SU-DHL-6 (cell line): ENCODE data around the gene ZNF205.

ENCODE experiments used
- H2AFZ ChIP-seq: fragments of 200-600 bp; sonication (generic); 2 replicates; pipeline ENCODE4 v1.6.1; 2014; ENCODE audit warnings: low read depth, mild to moderate bottlenecking, moderate library complexity, mixed read lengths, antibody characterized with exemption, low read length; ENCODE audit not compliant: severe bottlenecking
- H3F3A ChIP-seq: fragments of 200-600 bp; shearing (Covaris generic); 2 replicates; pipeline ENCODE4 v1.6.0; 2016; ENCODE audit warnings: antibody characterized with exemption, mild to moderate bottlenecking; ENCODE audit not compliant: insufficient read depth
- H3K27ac ChIP-seq: fragments of 200-600 bp; sonication (generic); 2 replicates; pipeline ENCODE4 v1.5.1; 2016; ENCODE audit warnings: low read depth, mild to moderate bottlenecking, low read length, moderate library complexity, mixed read lengths
- H3K27me3 ChIP-seq: fragments of 200-600 bp; sonication (generic), shearing (Covaris generic); 2 replicates; pipeline ENCODE4 v1.6.0; 2014; ENCODE audit warnings: mild to moderate bottlenecking, low read length
- H3K36me3 ChIP-seq: fragments of 200-600 bp; sonication (generic); 2 replicates; pipeline ENCODE4 v1.6.1; 2014; ENCODE audit warnings: mild to moderate bottlenecking, low read length, mixed read lengths
- H3K4me2 ChIP-seq: fragments of 300-600, 200-600 bp; shearing (Covaris generic), sonication (generic); 2 replicates; pipeline ENCODE4 v1.6.0; 2014; ENCODE audit warnings: low read length, low read depth, mild to moderate bottlenecking; ENCODE audit not compliant: poor library complexity, severe bottlenecking
- H3K4me3 ChIP-seq: fragments of 200-600 bp; sonication (generic); 2 replicates; pipeline ENCODE4 v1.5.1; 2014; ENCODE audit warnings: antibody characterized with exemption, low read length, mild to moderate bottlenecking, mixed read lengths; ENCODE audit not compliant: insufficient read depth, poor library complexity, severe bottlenecking
- H3K79me2 ChIP-seq: fragments of 200-600 bp; sonication (generic); 2 replicates; pipeline ENCODE4 v1.6.1; 2014; ENCODE audit warnings: mild to moderate bottlenecking, low read length, moderate library complexity; ENCODE audit not compliant: insufficient read depth
- H3K9ac ChIP-seq: fragments of 200-600 bp; sonication (generic); 2 replicates; pipeline ENCODE4 v1.7.0; 2014; ENCODE audit warnings: mild to moderate bottlenecking, low read length
- H3K9me2 ChIP-seq: fragments of 200-600 bp; sonication (generic); replicated peaks from 2 replicates; pipeline ENCODE4 v1.6.1; 2014; ENCODE audit warnings: low read length; ENCODE audit not compliant: insufficient read depth
- H3K9me3 ChIP-seq: fragments of 200-600 bp; sonication (generic); 2 replicates; pipeline ENCODE4 v1.6.1; 2014; ENCODE audit warnings: low read length, mixed read lengths; ENCODE audit not compliant: insufficient read depth
- H4K20me1 ChIP-seq: fragments of 200-600 bp; sonication (generic); 2 replicates; pipeline ENCODE4 v1.6.1; 2014; ENCODE audit warnings: low read depth, mild to moderate bottlenecking, antibody characterized with exemption, low read length, moderate library complexity, mixed read lengths
- CTCF ChIP-seq: fragments of 200-600 bp; sonication (generic); IDR thresholded peaks from one replicate; pipeline ENCODE4 v1.5.1; 2017; ENCODE audit warnings: antibody characterized with exemption, mild to moderate bottlenecking, low read length, moderate library complexity; ENCODE audit not compliant: insufficient read depth, poor library complexity, severe bottlenecking
- EZH2phosphoT487 ChIP-seq: fragments of 200-600 bp; sonication (generic), shearing (Covaris generic); conservative IDR thresholded peaks from 2 replicates; pipeline ENCODE4 v1.6.1; 2018; ENCODE audit warnings: mild to moderate bottlenecking, antibody characterized with exemption, low read length, moderate library complexity, mixed read lengths

ZNF205 gene

GRCh38 chr16:3112058-3112880, at the start of gene ZNF205:
TSS of gene ZNF205 (plus strand) at chr16:3112586. CDS start at chr16:3113431, 845 bp downstream.
- Histone ChIP-seq H3K9ac (no peak within 1 kb of the TSS), H3K4me3 (no peak within 1 kb of the TSS), H3K27ac (no peak within 1 kb of the TSS), H3F3A (no peaks in the 10 kb centered on the region), H3K36me3 (no peaks in the 10 kb centered on the region), H4K20me1 (no peaks in the 10 kb centered on the region), H3K4me2 (no peak within 1 kb of the TSS), H3K9me3 (no peaks in the 10 kb centered on the region), H3K79me2 (no peaks in the 10 kb centered on the region), H2AFZ (no peak within 1 kb of the TSS), H3K27me3 (no peaks in the 10 kb centered on the region), H3K9me2 (no peaks in the 10 kb centered on the region)
- TF ChIP-seq EZH2phosphoT487 (no peak), CTCF (no peak)

GRCh38 chr16:3063625-3064386, 48.6 kb upstream of the ZNF205 start:
- no peak overlapping the region for H3K9ac ChIP-seq
- no peak overlapping the region for H3K27ac ChIP-seq
- H3K9me3 ChIP-seq = no peaks in the 10 kb centered on the region
- no peak overlapping the region for H3K4me2 ChIP-seq
- H3K79me2 ChIP-seq = no peaks in the 10 kb centered on the region
- H3K27me3 ChIP-seq = no peaks in the 10 kb centered on the region
- no peak overlapping the region for H2AFZ ChIP-seq
- no peaks in the 10 kb centered on the region for H3K9me2 ChIP-seq
- H3F3A ChIP-seq = 0 out of 2 replicates have a peak, but pooled peaks cover 4% of the 10 kb centered on the region
- H4K20me1 ChIP-seq = no peaks in the 10 kb centered on the region
- H3K36me3 ChIP-seq = no peaks in the 10 kb centered on the region
- H3K4me3 ChIP-seq = no peak overlapping the region
- TF ChIP-seq EZH2phosphoT487 (no peak), CTCF (no peak)

DNA sequence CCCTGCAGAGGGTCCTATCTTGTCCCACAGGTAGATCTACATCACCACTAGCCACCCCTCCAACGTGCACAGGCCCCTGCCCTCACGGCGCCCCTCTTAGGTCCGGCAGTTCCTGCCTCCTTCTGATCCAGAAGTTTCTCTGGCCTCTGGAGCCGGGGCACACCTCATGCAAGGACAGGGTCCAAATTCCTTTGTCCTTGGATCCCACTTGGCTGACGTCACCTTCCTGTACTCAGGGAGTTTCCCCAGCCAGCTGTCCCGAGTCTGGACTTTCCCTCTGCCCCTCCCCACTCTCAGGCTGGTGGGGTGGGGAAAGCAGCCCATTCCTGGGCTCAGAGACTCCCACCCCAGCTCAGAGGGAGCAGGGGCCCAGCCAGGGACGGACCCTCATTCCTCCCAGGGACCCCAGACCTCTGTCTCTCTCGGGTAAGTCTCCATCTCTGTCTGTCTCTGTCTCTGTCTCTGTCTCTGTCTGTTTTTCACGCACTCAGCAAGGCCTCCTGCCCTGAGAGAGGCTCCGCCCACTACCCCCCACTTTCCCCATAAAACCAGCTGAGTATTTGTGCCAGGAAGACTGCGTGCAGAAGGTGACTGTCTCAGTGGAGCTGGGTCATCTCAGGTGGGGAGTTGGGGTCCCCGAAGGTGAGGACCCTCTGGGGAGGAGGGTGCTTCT, 47.2 kb upstream of the ZNF205 start, which contains the start of gene IL32:
IL32 (plus strand) TSS at position 572 of the 673 bp plus-strand sequence. CDS start 172 bp downstream, outside the sequence.
- Histone ChIP-seq H3K27ac (no peak within 1 kb of the TSS), H3K4me3 (no peak within 1 kb of the TSS)

More for the DNA sequence above, 47.2 kb upstream of the ZNF205 start, which contains the start of gene IL32:
- H2AFZ ChIP-seq = no peak within 1 kb of the TSS
- no peaks in the 10 kb centered on the region for H3K9me2 ChIP-seq
- 0 out of 2 replicates have a peak, but pooled peaks cover 4% of the 10 kb centered on the region for H3F3A ChIP-seq
- no peak within 1 kb of the TSS for H3K9ac ChIP-seq
- TF ChIP-seq EZH2phosphoT487 = no peak
- no peak for TF ChIP-seq CTCF
- no peaks in the 10 kb centered on the region for H3K27me3 ChIP-seq
- no peak within 1 kb of the TSS for H3K4me2 ChIP-seq
- no peaks in the 10 kb centered on the region for H4K20me1 ChIP-seq
- H3K9me3 ChIP-seq = no peaks in the 10 kb centered on the region
- H3K79me2 ChIP-seq = no peaks in the 10 kb centered on the region
- H3K36me3 ChIP-seq = no peaks in the 10 kb centered on the region
